H1 (cell line): ENCODE results near the gene TSHZ2. TPM values are rescaled to one million over a fixed set of nuclear protein-coding genes. Genes with fewer than 3 reads are reported as not detected.

Experiments used
- CTCF ChIA-PET: fragments of 300-600 bp; sonication (Branson Sonifier 250); formaldehyde crosslinking; loops from one replicate; lab custom pipeline; 2021; ENCODE audit not compliant: partially characterized antibody; lab: Charles Lee
- POLR2A ChIA-PET: fragments of 300-600 bp; sonication (Branson Sonifier 250); formaldehyde crosslinking; loops from one replicate; lab custom pipeline; 2021; ENCODE audit warnings: inconsistent platforms; ENCODE audit not compliant: partially characterized antibody; lab: Charles Lee
- DNase-seq, 2 experiments: peaks; one replicate each; pipeline versions ENCODE4 v3.0.0 to v3.0.0-alpha.2; 2010 to 2022; ENCODE audit warnings: low spot score in 2 of 2, low read depth in 1 of 2, mixed read lengths in 1 of 2
- FAIRE-seq: peaks from 2 replicates; lab custom pipeline; 2011; peaks lifted over from hg19 to GRCh38; lab: Jason Lieb, UNC
- H2AFZ ChIP-seq: 2 replicates; pipeline ENCODE4 v1.8.1; 2012; ENCODE audit warnings: low read length, inconsistent platforms
- H2AK5ac ChIP-seq: 2 replicates; pipeline ENCODE4 v1.6.1; 2013; ENCODE audit warnings: low read depth, low read length
- H2BK120ac ChIP-seq: replicated peaks from 2 replicates; pipeline ENCODE3; 2013; ENCODE audit warnings: low read depth, low read length, inconsistent platforms
- H2BK12ac ChIP-seq: 2 replicates; pipeline ENCODE4 v1.6.1; 2013; ENCODE audit warnings: low read depth, low read length
- H2BK15ac ChIP-seq: 2 replicates; pipeline ENCODE4 v1.6.1; 2013; ENCODE audit warnings: low read length
- H2BK20ac ChIP-seq: 2 replicates; pipeline ENCODE4 v1.6.1; 2013; ENCODE audit warnings: low read length
- H2BK5ac ChIP-seq: 2 replicates; pipeline ENCODE4 v1.6.1; 2013; ENCODE audit warnings: low read depth, low read length
- H3K14ac ChIP-seq: 2 replicates; pipeline ENCODE4 v1.6.1; 2013; ENCODE audit warnings: inconsistent platforms; ENCODE audit not compliant: insufficient read length
- H3K18ac ChIP-seq: 2 replicates; pipeline ENCODE4 v1.6.1; 2013; ENCODE audit warnings: low read length; ENCODE audit errors: extremely low read depth
- H3K23ac ChIP-seq: 2 replicates; pipeline ENCODE4 v1.6.1; 2013; ENCODE audit warnings: inconsistent platforms; ENCODE audit not compliant: insufficient read length
- H3K23me2 ChIP-seq: 2 replicates; pipeline ENCODE4 v1.6.1; 2013; ENCODE audit warnings: low read depth, low read length
- H3K27ac ChIP-seq: 2 replicates; pipeline ENCODE4 v1.6.1; 2011; ENCODE audit warnings: low read depth, low read length, inconsistent platforms
- H3K27me3 ChIP-seq, 4 experiments: replicated peaks in 1 of 4; 1 replicate in 1 of 4; 2 replicates in 3 of 4; pipeline versions ENCODE4 v1.6.1 to v1.8.1; 2011 to 2013; ENCODE audit warnings: low read length in 3 of 4, mild to moderate bottlenecking in 3 of 4, inconsistent platforms in 2 of 4, mixed read lengths in 2 of 4, moderate library complexity in 1 of 4; ENCODE audit not compliant: control insufficient read depth in 3 of 4, insufficient read depth in 3 of 4; ENCODE audit errors: extremely low read depth in 1 of 4
- H3K36me3 ChIP-seq, 4 experiments: 2 replicates each; pipeline versions ENCODE4 v1.6.1 to v1.8.1; 2011 to 2013; ENCODE audit warnings: mild to moderate bottlenecking in 4 of 4, low read length in 3 of 4, moderate library complexity in 2 of 4, control low read depth in 1 of 4, inconsistent platforms in 1 of 4; ENCODE audit not compliant: insufficient read depth in 4 of 4, control insufficient read depth in 2 of 4
- H3K4ac ChIP-seq: replicated peaks from 2 replicates; pipeline ENCODE3; 2013; ENCODE audit warnings: low read length, low read depth, mixed read lengths, inconsistent platforms; ENCODE audit not compliant: insufficient read length
- H3K4me1 ChIP-seq, 4 experiments: replicated peaks in 1 of 4; 1 replicate in 1 of 4; 2 replicates in 3 of 4; pipeline versions ENCODE4 v1.6.1 to v1.8.1; 2011 to 2013; ENCODE audit warnings: low read length in 3 of 4, inconsistent platforms in 2 of 4, mixed read lengths in 1 of 4; ENCODE audit not compliant: insufficient read depth in 4 of 4, control insufficient read depth in 3 of 4
- H3K4me2 ChIP-seq, 2 experiments: 2 replicates each; pipeline versions ENCODE4 v1.6.1 to v1.8.1; 2011 to 2013; ENCODE audit warnings: low read depth in 2 of 2, low read length in 2 of 2, control low read depth in 1 of 2, inconsistent platforms in 1 of 2, mild to moderate bottlenecking in 1 of 2; ENCODE audit not compliant: insufficient read depth in 1 of 2
- H3K4me3 ChIP-seq, 4 experiments: fragments of 200-600, 300-600 bp in 1 of 4; sonication (generic), shearing (Covaris generic), sonication (Bioruptor Twin) in 1 of 4; 2 replicates each; pipeline versions ENCODE4 v1.5.1 to v1.8.1; 2011 to 2016; ENCODE audit warnings: low read length in 4 of 4, low read depth in 3 of 4, control low read depth in 2 of 4, inconsistent platforms in 2 of 4, mild to moderate bottlenecking in 2 of 4, mixed read lengths in 1 of 4, moderate library complexity in 1 of 4; ENCODE audit not compliant: insufficient read depth in 2 of 4; ENCODE audit errors: extremely low read depth in 1 of 4
- H3K56ac ChIP-seq: replicated peaks from 2 replicates; pipeline ENCODE3; 2013; ENCODE audit warnings: low read depth, mild to moderate bottlenecking, mixed read lengths, low read length, inconsistent platforms; ENCODE audit not compliant: insufficient read length
- H3K79me1 ChIP-seq: 2 replicates; pipeline ENCODE4 v1.6.1; 2013; ENCODE audit warnings: low read depth, low read length, control low read depth
- H3K79me2 ChIP-seq, 2 experiments: 2 replicates each; pipeline versions ENCODE4 v1.6.1 to v1.8.1; 2012 to 2013; ENCODE audit warnings: low read length in 2 of 2, mild to moderate bottlenecking in 2 of 2, inconsistent platforms in 1 of 2; ENCODE audit not compliant: insufficient read depth in 2 of 2, control insufficient read depth in 1 of 2
- H3K9ac ChIP-seq, 4 experiments: replicated peaks in 1 of 4; 1 replicate in 1 of 4; 2 replicates in 3 of 4; pipeline versions ENCODE4 v1.6.1 to v1.8.1; 2011 to 2013; ENCODE audit warnings: low read depth in 3 of 4, low read length in 3 of 4, control low read depth in 2 of 4, mild to moderate bottlenecking in 2 of 4, moderate library complexity in 2 of 4, inconsistent platforms in 1 of 4; ENCODE audit errors: extremely low read depth in 1 of 4
- H3K9me3 ChIP-seq, 2 experiments: 2 replicates each; pipeline versions ENCODE4 v1.6.1 to v1.8.1; 2012 to 2013; ENCODE audit warnings: mild to moderate bottlenecking in 2 of 2, moderate library complexity in 2 of 2, control low read depth in 1 of 2, inconsistent platforms in 1 of 2, low read depth in 1 of 2, low read length in 1 of 2, mixed read lengths in 1 of 2; ENCODE audit not compliant: insufficient read depth in 2 of 2
- H4K20me1 ChIP-seq, 2 experiments: replicated peaks in 1 of 2; 2 replicates each; pipeline versions ENCODE3 to v1.8.1; 2011 to 2013; ENCODE audit warnings: inconsistent platforms in 2 of 2, low read length in 2 of 2, mild to moderate bottlenecking in 1 of 2; ENCODE audit not compliant: insufficient read depth in 2 of 2, control insufficient read depth in 1 of 2
- H4K5ac ChIP-seq: 2 replicates; pipeline ENCODE4 v1.6.1; 2013; ENCODE audit warnings: low read length, low read depth, mixed read lengths, inconsistent platforms; ENCODE audit not compliant: insufficient read length
- H4K8ac ChIP-seq: 2 replicates; pipeline ENCODE4 v1.8.0; 2013; ENCODE audit warnings: mild to moderate bottlenecking, moderate library complexity, low read length, inconsistent platforms; ENCODE audit not compliant: insufficient read depth; ENCODE audit errors: extremely low read depth
- H4K91ac ChIP-seq: replicated peaks from 2 replicates; pipeline ENCODE3; 2013; ENCODE audit warnings: low read length, mixed read lengths, inconsistent platforms; ENCODE audit not compliant: insufficient read length
- ATF2 ChIP-seq: IDR thresholded peaks from 2 replicates; pipeline ENCODE4 v1.6.1; 2012; ENCODE audit warnings: low read length, inconsistent platforms
- CBX5 ChIP-seq: fragments of 300-800, 300-1000 bp; sonication (generic); IDR thresholded peaks from 2 replicates; pipeline ENCODE4 v1.7.1; 2016; ENCODE audit warnings: antibody characterized with exemption, low read length, low read depth
- E2F6 ChIP-seq: IDR thresholded peaks from 2 replicates; pipeline ENCODE4 v1.6.1; 2012; ENCODE audit warnings: inconsistent platforms
- EP300 ChIP-seq, 2 experiments: IDR thresholded peaks; 1 replicate in 1 of 2; 2 replicates in 1 of 2; pipeline ENCODE4 v1.6.1; 2011 to 2012; ENCODE audit warnings: low read depth in 2 of 2, low read length in 2 of 2, mild to moderate bottlenecking in 2 of 2, borderline replicate concordance in 1 of 2, inconsistent platforms in 1 of 2, moderate library complexity in 1 of 2
- GABPA ChIP-seq: IDR thresholded peaks from 2 replicates; pipeline ENCODE4 v1.6.1; 2011; ENCODE audit warnings: mild to moderate bottlenecking, low read length, moderate library complexity, borderline replicate concordance; ENCODE audit not compliant: insufficient read depth
- KDM4A ChIP-seq: IDR thresholded peaks from one replicate; pipeline ENCODE4 v1.7.1; 2012; ENCODE audit warnings: low read depth, mild to moderate bottlenecking, moderate library complexity, low read length, inconsistent platforms; ENCODE audit not compliant: severe bottlenecking
- RFX5 ChIP-seq: IDR thresholded peaks from 2 replicates; pipeline ENCODE4 v1.6.1; 2011; ENCODE audit warnings: low read depth, low read length, improper control_type of control experiment, borderline replicate concordance
- SIN3A ChIP-seq, 2 experiments: IDR thresholded peaks in 1 of 2; conservative IDR thresholded peaks in 1 of 2; 2 replicates each; pipeline ENCODE4 v1.6.1; 2011 to 2012; ENCODE audit warnings: low read length in 2 of 2, improper control_type of control experiment in 1 of 2, low read depth in 1 of 2, mild to moderate bottlenecking in 1 of 2
- SP1 ChIP-seq: IDR thresholded peaks from 2 replicates; pipeline ENCODE4 v1.6.1; 2011; ENCODE audit warnings: low read depth, low read length
- SP2 ChIP-seq: IDR thresholded peaks from 2 replicates; pipeline ENCODE4 v1.6.1; 2012; ENCODE audit warnings: mild to moderate bottlenecking, low read length, inconsistent platforms
- TCF12 ChIP-seq: IDR thresholded peaks from 2 replicates; pipeline ENCODE4 v1.6.1; 2011; ENCODE audit warnings: low read depth, mild to moderate bottlenecking, low read length
- WGBS, 2 experiments: shearing (Covaris generic) in 1 of 2; methylation state at CpG; one replicate each; pipeline versions ENCODE4 v1.1.6 to v1.1.7; 2013 to 2015; ENCODE audit warnings: low lambda C conversion rate in 2 of 2, mixed read lengths in 2 of 2, inconsistent platforms in 1 of 2, low coverage in 1 of 2, missing lambda C conversion rate in 1 of 2; ENCODE audit not compliant: insufficient replicate concordance in 2 of 2, insufficient coverage in 1 of 2, insufficient read length in 1 of 2; ENCODE audit errors: extremely low coverage in 1 of 2, missing lambda C conversion rate in 1 of 2; 5-methylcytosine and 5-hydroxymethylcytosine counted together
- polyA plus RNA-seq, 7 experiments: library from polyadenylated mRNA; depleted of rRNA in 3 of 7; stranded (reverse) in 5 of 7; unstranded in 2 of 7; fragments of >200 nt in 5 of 7; fragments of 200-250 nt in 2 of 7; gene quantifications; 1 replicate in 5 of 7; 2 replicates in 1 of 7; 4 replicates in 1 of 7; pipeline versions ENCODE4 v1.2.1 to v1.2.3, GENCODE V29; 2011 to 2013; ENCODE audit warnings: missing spikeins in 2 of 7, mixed read lengths in 2 of 7
- total RNA-seq: library from RNA; stranded (reverse); fragmentation: NEBNext Ultra II Directional; extraction: Animal tissue kit (Norgen Biotek cat#: 25700); gene quantifications from 2 replicates; pipeline ENCODE4 v1.2.1, GENCODE V29; 2021

TSHZ2 gene
- total and polyA plus RNA-seq, 2 of the 8 experiments (the other 6 are each of a cell fraction or from before 2014, with no cell fraction given): 0.14 to 0.30 TPM

GRCh38 chr20:53016534-53017042, 44.4 kb downstream of the TSHZ2 start:
- no peak for FAIRE-seq
- no peak overlapping the region for H3K23ac ChIP-seq
- H4K20me1 ChIP-seq: no peaks in the 10 kb centered on the region
- no peak overlapping the region for H3K14ac ChIP-seq
- H2BK12ac ChIP-seq: no peak overlapping the region
- no peak overlapping the region for H2BK15ac ChIP-seq
- no peak overlapping the region for H2BK120ac ChIP-seq
- 0 out of 7 replicates have a peak, but pooled peaks cover 0 to 2% (median 0%) of the 10 kb centered on the region in 4 experiments for H3K27me3 ChIP-seq
- 94% methylated on average over 5 of the region's 5 CpGs; no CpG with 5 or more reads in 1 of the 2 experiments for WGBS, 2 experiments
- no peak overlapping the region for H2AK5ac ChIP-seq
- H3K56ac ChIP-seq: no peak overlapping the region
- H3K9me3 ChIP-seq: peaks cover 0 to 3% of the 10 kb centered on the region in 2 experiments; a peak in 1 of 4 replicates
- no peak overlapping the region for H4K5ac ChIP-seq
- no peaks in the 10 kb centered on the region for H3K79me2 ChIP-seq
- H3K23me2 ChIP-seq: no peaks in the 10 kb centered on the region
- no peaks in the 10 kb centered on the region for H3K36me3 ChIP-seq
- H2AFZ ChIP-seq: no peak overlapping the region
- no peak overlapping the region for H3K4me2 ChIP-seq
- ChIA-PET CTCF (no interaction called here), POLR2A (no interaction called here)
- DNase-seq: no peak
- H3K27ac ChIP-seq: no peak overlapping the region
- no peak overlapping the region for H3K9ac ChIP-seq
- no peak overlapping the region for H3K4ac ChIP-seq
- H4K8ac ChIP-seq: no peak overlapping the region
- no peak overlapping the region for H3K18ac ChIP-seq
- no peak overlapping the region for H3K4me3 ChIP-seq
- no peaks in the 10 kb centered on the region for H3K79me1 ChIP-seq
- no peak overlapping the region for H4K91ac ChIP-seq
- no peaks in the 10 kb centered on the region for H3K4me1 ChIP-seq
- H2BK5ac ChIP-seq: no peak overlapping the region
- H2BK20ac ChIP-seq: no peak overlapping the region
- TF ChIP-seq E2F6: no peak
- TF ChIP-seq SP1: no peak
- TF ChIP-seq SP2: no peak
- no peak for TF ChIP-seq ATF2
- no peak for TF ChIP-seq SIN3A (conservative IDR thresholded peaks at IDR 0.05 in 1 of 2, IDR thresholded peaks at IDR 0.05 in 1 of 2; ENCODE audit: low read depth in 1 of 2, low read length in 2 of 2)
- TF ChIP-seq KDM4A: no peak
- TF ChIP-seq CBX5: no peak
- no peak for TF ChIP-seq TCF12
- TF ChIP-seq GABPA: no peak
- TF ChIP-seq RFX5: no peak
- TF ChIP-seq EP300 (IDR thresholded peaks at IDR 0.05; ENCODE audit: borderline replicate concordance in 1 of 2, low read depth in 2 of 2, low read length in 2 of 2): no peak
